ENCODE data around the gene TAF8.
A peak's percentile ranks its signal among the peaks of the same experiment; 100 is the strongest.

Gene TAF8

DNA sequence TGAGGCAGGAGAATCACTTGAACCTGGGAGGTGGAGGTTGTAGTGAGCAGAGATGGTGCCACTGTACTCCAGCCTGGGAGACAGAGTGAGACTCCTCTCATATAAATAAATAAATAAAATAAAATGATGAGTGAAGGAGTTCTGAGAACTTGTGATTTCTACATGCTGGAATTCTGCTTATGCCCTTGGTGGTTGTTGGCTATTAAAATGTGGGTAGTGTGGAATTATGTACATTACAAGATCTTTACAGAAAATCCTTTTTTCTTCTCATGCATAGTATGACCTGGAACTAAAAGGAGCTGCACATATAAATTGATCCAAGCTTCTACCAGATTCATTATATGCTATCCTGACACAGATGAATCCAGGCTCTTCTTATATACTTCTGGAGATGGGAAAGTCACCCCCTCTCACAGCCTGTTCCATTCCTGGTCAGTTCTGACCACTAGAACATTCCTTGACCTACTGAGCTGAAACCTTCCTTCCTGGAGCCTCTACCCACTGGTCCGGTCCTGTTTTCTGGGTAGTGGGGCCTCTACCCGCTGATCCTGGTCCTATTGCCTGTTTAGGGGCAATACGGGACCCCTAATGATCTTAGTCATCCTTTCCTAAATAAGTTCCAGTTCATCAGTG is 37.7 kb upstream of the TAF8 start:
- H3K4me3 ChIP-seq (replicated peaks; ENCODE audit: insufficient read depth, low read length): no peak overlapping the region
- no peaks in the 10 kb centered on the region for H3K27me3 ChIP-seq (ENCODE audit: insufficient read depth, poor library complexity, severe bottlenecking)
- no peak overlapping the region for H3K27ac ChIP-seq (replicated peaks)
- DNase-seq (ENCODE audit: low read depth in 1 of 2, low spot score in 1 of 2): no peak
- no peak for TF ChIP-seq POLR2AphosphoS5 (IDR thresholded peaks at IDR 0.05; ENCODE audit: low read depth)
- TF ChIP-seq, protein P1, sequence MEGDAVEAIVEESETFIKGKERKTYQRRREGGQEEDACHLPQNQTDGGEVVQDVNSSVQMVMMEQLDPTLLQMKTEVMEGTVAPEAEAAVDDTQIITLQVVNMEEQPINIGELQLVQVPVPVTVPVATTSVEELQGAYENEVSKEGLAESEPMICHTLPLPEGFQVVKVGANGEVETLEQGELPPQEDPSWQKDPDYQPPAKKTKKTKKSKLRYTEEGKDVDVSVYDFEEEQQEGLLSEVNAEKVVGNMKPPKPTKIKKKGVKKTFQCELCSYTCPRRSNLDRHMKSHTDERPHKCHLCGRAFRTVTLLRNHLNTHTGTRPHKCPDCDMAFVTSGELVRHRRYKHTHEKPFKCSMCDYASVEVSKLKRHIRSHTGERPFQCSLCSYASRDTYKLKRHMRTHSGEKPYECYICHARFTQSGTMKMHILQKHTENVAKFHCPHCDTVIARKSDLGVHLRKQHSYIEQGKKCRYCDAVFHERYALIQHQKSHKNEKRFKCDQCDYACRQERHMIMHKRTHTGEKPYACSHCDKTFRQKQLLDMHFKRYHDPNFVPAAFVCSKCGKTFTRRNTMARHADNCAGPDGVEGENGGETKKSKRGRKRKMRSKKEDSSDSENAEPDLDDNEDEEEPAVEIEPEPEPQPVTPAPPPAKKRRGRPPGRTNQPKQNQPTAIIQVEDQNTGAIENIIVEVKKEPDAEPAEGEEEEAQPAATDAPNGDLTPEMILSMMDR (IDR thresholded peaks at IDR 0.05; ENCODE audit: insufficient read depth, low read length): no peak
- TF ChIP-seq GABPA (IDR thresholded peaks at IDR 0.05; ENCODE audit: low read depth): no peak
- TF ChIP-seq, protein P2, sequence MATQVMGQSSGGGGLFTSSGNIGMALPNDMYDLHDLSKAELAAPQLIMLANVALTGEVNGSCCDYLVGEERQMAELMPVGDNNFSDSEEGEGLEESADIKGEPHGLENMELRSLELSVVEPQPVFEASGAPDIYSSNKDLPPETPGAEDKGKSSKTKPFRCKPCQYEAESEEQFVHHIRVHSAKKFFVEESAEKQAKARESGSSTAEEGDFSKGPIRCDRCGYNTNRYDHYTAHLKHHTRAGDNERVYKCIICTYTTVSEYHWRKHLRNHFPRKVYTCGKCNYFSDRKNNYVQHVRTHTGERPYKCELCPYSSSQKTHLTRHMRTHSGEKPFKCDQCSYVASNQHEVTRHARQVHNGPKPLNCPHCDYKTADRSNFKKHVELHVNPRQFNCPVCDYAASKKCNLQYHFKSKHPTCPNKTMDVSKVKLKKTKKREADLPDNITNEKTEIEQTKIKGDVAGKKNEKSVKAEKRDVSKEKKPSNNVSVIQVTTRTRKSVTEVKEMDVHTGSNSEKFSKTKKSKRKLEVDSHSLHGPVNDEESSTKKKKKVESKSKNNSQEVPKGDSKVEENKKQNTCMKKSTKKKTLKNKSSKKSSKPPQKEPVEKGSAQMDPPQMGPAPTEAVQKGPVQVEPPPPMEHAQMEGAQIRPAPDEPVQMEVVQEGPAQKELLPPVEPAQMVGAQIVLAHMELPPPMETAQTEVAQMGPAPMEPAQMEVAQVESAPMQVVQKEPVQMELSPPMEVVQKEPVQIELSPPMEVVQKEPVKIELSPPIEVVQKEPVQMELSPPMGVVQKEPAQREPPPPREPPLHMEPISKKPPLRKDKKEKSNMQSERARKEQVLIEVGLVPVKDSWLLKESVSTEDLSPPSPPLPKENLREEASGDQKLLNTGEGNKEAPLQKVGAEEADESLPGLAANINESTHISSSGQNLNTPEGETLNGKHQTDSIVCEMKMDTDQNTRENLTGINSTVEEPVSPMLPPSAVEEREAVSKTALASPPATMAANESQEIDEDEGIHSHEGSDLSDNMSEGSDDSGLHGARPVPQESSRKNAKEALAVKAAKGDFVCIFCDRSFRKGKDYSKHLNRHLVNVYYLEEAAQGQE (IDR thresholded peaks at IDR 0.05; ENCODE audit: insufficient replicate concordance, low read depth): no peak
- TF ChIP-seq SPI1 (IDR thresholded peaks at IDR 0.05; ENCODE audit: borderline replicate concordance, low read depth): no peak

DNA sequence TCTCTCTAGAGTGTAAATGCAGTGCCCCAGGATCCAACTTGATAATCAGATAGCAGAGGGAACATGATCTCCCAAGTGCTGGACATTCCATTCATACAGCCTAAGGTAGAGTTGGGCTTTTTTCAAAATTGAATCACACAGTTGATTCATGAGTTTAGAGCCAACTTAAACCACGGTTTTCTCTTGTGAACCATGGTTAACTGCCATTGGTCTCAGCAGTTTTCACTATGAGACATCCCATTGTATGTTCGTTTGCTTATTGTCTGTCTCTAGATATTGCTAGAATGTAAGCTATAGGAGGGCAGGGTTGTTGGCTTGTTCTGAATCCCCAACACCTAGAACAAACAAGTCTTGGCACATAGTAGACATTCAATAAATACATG is 37.2 kb upstream of the TAF8 start:
- TF ChIP-seq, protein P2 (IDR thresholded peaks at IDR 0.05; ENCODE audit: insufficient replicate concordance, low read depth): no peak
- TF ChIP-seq GABPA (IDR thresholded peaks at IDR 0.05; ENCODE audit: low read depth) (no peak), POLR2AphosphoS5 (IDR thresholded peaks at IDR 0.05; ENCODE audit: low read depth) (no peak), SPI1 (IDR thresholded peaks at IDR 0.05; ENCODE audit: borderline replicate concordance, low read depth) (no peak)
- TF ChIP-seq, protein P1 (IDR thresholded peaks at IDR 0.05; ENCODE audit: insufficient read depth, low read length): no peak
- no peaks in the 10 kb centered on the region for H3K27me3 ChIP-seq (ENCODE audit: insufficient read depth, poor library complexity, severe bottlenecking)
- no peak for DNase-seq (ENCODE audit: low read depth in 1 of 2, low spot score in 1 of 2)
- H3K27ac ChIP-seq (replicated peaks): no peak overlapping the region
- H3K4me3 ChIP-seq (replicated peaks; ENCODE audit: insufficient read depth, low read length): no peak overlapping the region

DNA sequence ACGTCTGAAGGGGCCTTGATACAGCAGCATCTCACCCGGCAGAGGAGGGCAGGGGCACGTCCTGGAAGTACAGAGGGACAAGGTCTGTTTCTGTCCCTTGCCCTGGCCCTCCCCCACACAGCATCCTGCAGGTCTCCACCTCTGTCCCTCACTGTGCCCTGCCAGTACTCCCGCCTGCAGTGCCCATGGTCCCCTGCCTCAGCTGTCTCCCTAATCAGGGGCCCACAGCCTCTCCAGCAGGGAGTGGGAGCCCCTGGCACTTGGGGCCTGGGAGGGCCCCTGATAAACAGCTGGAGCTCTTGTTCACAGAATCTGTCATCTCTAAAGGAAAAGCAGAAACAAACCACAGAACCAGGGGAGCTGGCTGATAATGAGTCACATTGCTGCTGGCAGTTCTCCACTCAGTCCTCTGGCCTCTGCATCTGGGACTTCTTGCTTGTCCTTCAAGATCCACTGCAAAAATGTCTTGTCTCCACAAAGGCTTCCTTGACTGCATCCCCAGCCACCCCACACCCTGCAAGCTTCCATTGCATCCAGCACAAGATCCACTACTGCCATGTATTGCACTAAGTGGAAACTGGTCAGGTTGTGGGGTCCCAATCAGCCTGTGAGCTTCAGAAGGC is 33.2 kb upstream of the TAF8 start:
- Histone ChIP-seq H3K27ac (replicated peaks) (no peak overlapping the region), H3K4me3 (replicated peaks; ENCODE audit: insufficient read depth, low read length) (no peak overlapping the region), H3K27me3 (ENCODE audit: insufficient read depth, poor library complexity, severe bottlenecking) (no peaks in the 10 kb centered on the region)
- no peak for TF ChIP-seq GABPA (IDR thresholded peaks at IDR 0.05; ENCODE audit: low read depth)
- TF ChIP-seq, protein P1 (IDR thresholded peaks at IDR 0.05; ENCODE audit: insufficient read depth, low read length): no peak
- TF ChIP-seq POLR2AphosphoS5 (IDR thresholded peaks at IDR 0.05; ENCODE audit: low read depth): no peak; the same call in 1 of the 2 replicates
- no peak for TF ChIP-seq SPI1 (IDR thresholded peaks at IDR 0.05; ENCODE audit: borderline replicate concordance, low read depth)
- TF ChIP-seq, protein P2 (IDR thresholded peaks at IDR 0.05; ENCODE audit: insufficient replicate concordance, low read depth): no peak
- DNase-seq (ENCODE audit: low read depth in 1 of 2, low spot score in 1 of 2): peak in 1 of 2 experiments; percentile 64
